ENCODE measurements around the gene MISP.

The MISP gene

GRCh38 chr19:798415-799075 lies 47.6 kb downstream of the MISP start:
- peak in 1 of 2 donors; percentile 20 for DNase-seq

- peak in 1 of 2 donors; percentile 25 for DNase-seq
Measured at GRCh38 chr19:799076-799881, 48.4 kb downstream of the MISP start.

- no peak for DNase-seq
Measured at GRCh38 chr19:800360-801029, 49.6 kb downstream of the MISP start.

GRCh38 chr19:801030-801860 lies 50.3 kb downstream of the MISP start:
- DNase-seq: peak in 1 of 2 donors; percentile 13

GRCh38 chr19:801861-802497 lies 51.1 kb downstream of the MISP start:
- DNase-seq: no peak

GRCh38 chr19:802498-803098 lies 51.7 kb downstream of the MISP start:
- no peak for DNase-seq

GRCh38 chr19:803099-803561 lies 52.2 kb downstream of the MISP start:
- no peak for DNase-seq

- no peak for DNase-seq
Measured at GRCh38 chr19:803686-804418, 52.9 kb downstream of the MISP start.

GRCh38 chr19:804419-805165 lies 53.7 kb downstream of the MISP start:
- no peak for DNase-seq

- DNase-seq: no peak
Measured at GRCh38 chr19:805166-805551, 54.2 kb downstream of the MISP start.

GRCh38 chr19:805600-806550 lies 55.0 kb downstream of the MISP start:
- DNase-seq: no peak

- no peak for DNase-seq
Measured at GRCh38 chr19:806815-807421, 56.0 kb downstream of the MISP start.

- no peak for DNase-seq
Measured at GRCh38 chr19:807627-808422, 56.9 kb downstream of the MISP start.

GRCh38 chr19:808423-808775 lies 57.5 kb downstream of the MISP start:
- no peak for DNase-seq

GRCh38 chr19:810077-810855 lies 59.4 kb downstream of the MISP start:
- no peak for DNase-seq

GRCh38 chr19:810883-811489 lies 60.1 kb downstream of the MISP start:
- DNase-seq: no peak

Measured in activated CD4-positive, alpha-beta T cell treated with anti-CD3 and anti-CD28 coated beads for 4 hours (primary cell).